IMR-90 (cell line): ENCODE results near the gene INPP5A. TPM values are rescaled to one million over a fixed set of nuclear protein-coding genes. Genes with fewer than 3 reads are reported as not detected.

Experiments used
- ATAC-seq: fragments of 200-7000 bp; cut with Tn5 transposase; 2 replicates; pipeline ENCODE4 v1.9.1; 2020; ENCODE audit warnings: low read depth, mild to moderate bottlenecking, moderate library complexity
- BruUV-seq: library from RNA; stranded (reverse); fragments of 400-500 nt; replicated peaks from 2 replicates; lab custom pipeline; 2021; lab: Mats Ljungman, UMichigan
- CTCF ChIA-PET: fragments of 300-600 bp; formaldehyde crosslinking; extraction: SDS; loops from one replicate; lab custom pipeline; 2021; ENCODE audit warnings: antibody characterized with exemption; lab: Yijun Ruan, JAX
- POLR2A ChIA-PET: fragments of 300-600 bp; sonication (Branson Sonifier 250); formaldehyde crosslinking; loops from one replicate; lab custom pipeline; 2022; ENCODE audit warnings: antibody characterized with exemption; ENCODE audit not compliant: unreplicated experiment; lab: Charles Lee
- DNase-seq: peaks from one replicate; pipeline ENCODE4 v3.0.0; 2013
- H2AFZ ChIP-seq: replicated peaks from 2 replicates; pipeline ENCODE3; 2013; ENCODE audit warnings: low read length, mild to moderate bottlenecking; ENCODE audit not compliant: poor library complexity
- H2AK5ac ChIP-seq: 2 replicates; pipeline ENCODE4 v1.6.1; 2013; ENCODE audit warnings: low read depth, low read length, inconsistent platforms
- H2AK9ac ChIP-seq: replicated peaks from 2 replicates; pipeline ENCODE3; 2013; ENCODE audit warnings: mild to moderate bottlenecking, low read depth, low read length, moderate library complexity; ENCODE audit not compliant: poor library complexity
- H2BK120ac ChIP-seq: 2 replicates; pipeline ENCODE4 v1.6.1; 2013; ENCODE audit warnings: low read depth, low read length, inconsistent platforms
- H2BK15ac ChIP-seq: 3 replicates; pipeline ENCODE4 v1.6.1; 2013; ENCODE audit warnings: low read depth, low read length, inconsistent platforms
- H2BK20ac ChIP-seq: 2 replicates; pipeline ENCODE4 v1.6.1; 2013; ENCODE audit warnings: low read depth, mild to moderate bottlenecking, inconsistent platforms, low read length, moderate library complexity
- H2BK5ac ChIP-seq: 2 replicates; pipeline ENCODE4 v1.6.1; 2013; ENCODE audit warnings: mild to moderate bottlenecking, low read depth, low read length, inconsistent platforms; ENCODE audit not compliant: poor library complexity, severe bottlenecking
- H3K14ac ChIP-seq: replicated peaks from 2 replicates; pipeline ENCODE4 v1.6.1; 2013; ENCODE audit warnings: low read depth, low read length, inconsistent platforms
- H3K18ac ChIP-seq: 2 replicates; pipeline ENCODE4 v1.6.1; 2013; ENCODE audit warnings: low read depth, low read length, control low read depth
- H3K23ac ChIP-seq: 2 replicates; pipeline ENCODE4 v1.6.1; 2013; ENCODE audit warnings: low read depth, low read length, inconsistent platforms
- H3K27ac ChIP-seq: 2 replicates; pipeline ENCODE4 v1.5.1; 2013; ENCODE audit warnings: mild to moderate bottlenecking, control low read depth, low read length; ENCODE audit not compliant: insufficient read depth
- H3K27me3 ChIP-seq: 2 replicates; pipeline ENCODE4 v1.6.1; 2013; ENCODE audit warnings: low read length; ENCODE audit not compliant: control insufficient read depth, insufficient read depth
- H3K36me3 ChIP-seq: 2 replicates; pipeline ENCODE4 v1.6.1; 2013; ENCODE audit warnings: low read length, mixed read lengths; ENCODE audit not compliant: control insufficient read depth, insufficient read depth
- H3K4ac ChIP-seq: 2 replicates; pipeline ENCODE4 v1.6.1; 2013; ENCODE audit warnings: low read depth, low read length, inconsistent platforms
- H3K4me1 ChIP-seq: 2 replicates; pipeline ENCODE4 v1.6.1; 2013; ENCODE audit warnings: low read length, mixed read lengths; ENCODE audit not compliant: control insufficient read depth, insufficient read depth
- H3K4me2 ChIP-seq: 2 replicates; pipeline ENCODE4 v1.6.1; 2013; ENCODE audit warnings: low read depth, mild to moderate bottlenecking, control low read depth, low read length, moderate library complexity
- H3K4me3 ChIP-seq: 2 replicates; pipeline ENCODE4 v1.5.1; 2013; ENCODE audit warnings: low read depth, mild to moderate bottlenecking, control low read depth, low read length, moderate library complexity; ENCODE audit not compliant: insufficient read depth
- H3K56ac ChIP-seq: 2 replicates; pipeline ENCODE4 v1.6.1; 2013; ENCODE audit warnings: low read length, inconsistent platforms; ENCODE audit not compliant: insufficient read depth; ENCODE audit errors: extremely low read depth
- H3K79me1 ChIP-seq, 2 experiments: 2 replicates each; pipeline ENCODE4 v1.6.1; 2013; ENCODE audit warnings: low read length in 2 of 2, inconsistent platforms in 1 of 2, low read depth in 1 of 2
- H3K9ac ChIP-seq: 2 replicates; pipeline ENCODE4 v1.6.1; 2013; ENCODE audit warnings: low read depth, low read length, control low read depth
- H3K9me1 ChIP-seq: 2 replicates; pipeline ENCODE4 v1.6.1; 2013; ENCODE audit warnings: low read length, inconsistent platforms; ENCODE audit not compliant: insufficient read depth
- H3K9me3 ChIP-seq: 2 replicates; pipeline ENCODE4 v1.6.1; 2013; ENCODE audit warnings: low read length; ENCODE audit not compliant: control insufficient read depth, insufficient read depth
- H4K20me1 ChIP-seq: 2 replicates; pipeline ENCODE4 v1.6.1; 2013; ENCODE audit warnings: low read length, inconsistent platforms; ENCODE audit not compliant: insufficient read depth
- H4K5ac ChIP-seq: 2 replicates; pipeline ENCODE4 v1.6.1; 2013; ENCODE audit warnings: mild to moderate bottlenecking, low read depth, low read length, control low read depth
- H4K8ac ChIP-seq, 2 experiments: 2 replicates each; pipeline ENCODE4 v1.6.1; 2013; ENCODE audit warnings: low read depth in 2 of 2, low read length in 2 of 2, control low read depth in 1 of 2, inconsistent platforms in 1 of 2
- H4K91ac ChIP-seq: 2 replicates; pipeline ENCODE4 v1.6.1; 2013; ENCODE audit warnings: low read depth, low read length, inconsistent platforms; ENCODE audit not compliant: insufficient read depth
- CTCF ChIP-seq: conservative IDR thresholded peaks from 2 replicates; pipeline ENCODE4 v1.5.1; 2012; ENCODE audit warnings: mild to moderate bottlenecking, low read depth, low read length, improper control_type of control experiment
- POLR2A ChIP-seq: IDR thresholded peaks from 2 replicates; pipeline ENCODE4 v1.6.1; 2012; ENCODE audit warnings: mild to moderate bottlenecking, low read depth, low read length
- WGBS, 2 experiments: methylation state at CpG; one replicate each; pipeline versions ENCODE4 v1.1.5 to v1.1.7; 2013; ENCODE audit warnings: missing lambda C conversion rate in 2 of 2; ENCODE audit not compliant: insufficient read length in 1 of 2; ENCODE audit errors: extremely low coverage in 2 of 2; 5-methylcytosine and 5-hydroxymethylcytosine counted together
- dilution Hi-C: fragments of 300-500 bp; cut with HindIII; formaldehyde crosslinking; loops from one replicate; pipeline ENCODE4 v1.14.3; 2018; ENCODE audit warnings: low sequenced_read_pairs; ENCODE audit not compliant: unreplicated experiment
- in situ Hi-C: fragments of 300-500 bp; cut with MboI; formaldehyde crosslinking; loops from 3 replicates; pipeline ENCODE4 v1.14.3; 2019; ENCODE audit warnings: low sequenced_read_pairs, inconsistent platforms, mixed read lengths
- intact Hi-C: fragments of 100-400 bp; cut with micrococcal nuclease; formaldehyde crosslinking; loops from 2 replicates; pipeline ENCODE4 v1.10.0; 2022
- polyA plus RNA-seq, 3 experiments: library from polyadenylated mRNA; depleted of rRNA; stranded (reverse); fragments of >200 nt; gene quantifications; 2 replicates each; pipeline ENCODE4 v1.2.3, GENCODE V29; 2012; ENCODE audit warnings: low replicate concordance in 1 of 3
- total RNA-seq: library from RNA; depleted of rRNA; stranded (reverse); fragments of >200 nt; gene quantifications from 2 replicates; pipeline ENCODE4 v1.2.3, GENCODE V29; 2012
- TF ChIP-seq, protein P1 (sequence below): fragments of 150-350 bp; IDR thresholded peaks from 2 replicates; pipeline ENCODE4 v1.6.1; 2016; ENCODE audit warnings: low read depth, mild to moderate bottlenecking, low read length, moderate library complexity, borderline replicate concordance

INPP5A gene
- total and polyA plus RNA-seq, 2 of the 4 experiments (the other 2 are of a cell fraction): 21.4 to 36.7 TPM

DNA sequence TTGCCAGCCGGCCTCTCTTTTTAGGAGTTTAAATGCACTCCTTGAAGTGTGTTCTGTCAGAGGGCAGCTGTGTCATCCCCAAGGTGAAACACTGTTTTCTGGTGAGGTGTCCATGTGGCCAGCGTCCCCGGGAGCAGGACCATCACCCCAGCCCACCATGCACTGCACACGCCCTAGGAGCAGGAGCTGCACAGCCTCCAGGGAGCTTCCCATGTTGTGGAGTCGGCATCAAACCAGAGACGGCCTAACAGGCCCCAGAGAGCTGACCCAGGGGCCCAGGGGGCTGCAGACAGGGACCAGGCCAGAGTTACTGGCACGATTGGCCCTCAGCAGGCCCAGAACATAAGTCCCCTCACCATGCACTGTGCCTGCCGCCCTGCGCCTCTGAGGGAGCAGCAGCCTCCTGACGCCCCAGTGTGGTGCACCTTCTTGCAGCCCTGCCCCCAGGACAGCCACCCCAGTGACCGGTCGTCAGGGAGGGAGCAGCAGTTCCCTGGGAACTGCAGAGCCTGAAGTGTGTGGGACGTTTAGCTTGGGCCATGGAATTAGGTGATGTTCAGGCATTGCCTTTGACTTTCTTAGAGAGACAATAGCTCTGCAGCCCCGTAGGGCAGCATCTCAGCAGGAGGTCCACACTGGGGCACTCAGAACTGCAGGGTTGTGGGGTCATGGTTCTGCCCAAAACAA lies 150.4 kb downstream of the INPP5A start:
- Histone ChIP-seq H3K14ac (no peak overlapping the region), H3K4me2 (no peak overlapping the region), H3K4me1 (peaks cover 16% of the 10 kb centered on the region), H2BK15ac (no peak overlapping the region), H3K56ac (no peak overlapping the region), H3K79me1 (peaks cover 24 to 49% of the 10 kb centered on the region in 2 experiments), H3K36me3 (peaks cover 6% of the 10 kb centered on the region), H3K9me3 (no peaks in the 10 kb centered on the region), H4K91ac (no peak overlapping the region), H3K23ac (no peak overlapping the region), H3K18ac (no peak overlapping the region), H4K20me1 (peaks cover 18% of the 10 kb centered on the region; the same call in 1 of the 2 replicates), H3K27me3 (no peaks in the 10 kb centered on the region), H3K4ac (no peak overlapping the region), H4K5ac (no peak overlapping the region), H3K9me1 (peaks cover 22% of the 10 kb centered on the region), H2AFZ (no peak overlapping the region), H3K9ac (no peak overlapping the region), H2BK20ac (no peak overlapping the region), H3K27ac (no peak overlapping the region), H4K8ac (no peak overlapping the region), H2BK5ac (no peak overlapping the region), H2AK5ac (no peak overlapping the region), H2AK9ac (no peak overlapping the region), H2BK120ac (no peak overlapping the region), H3K4me3 (no peak overlapping the region)
- intact Hi-C loops: no loop called here
- TF ChIP-seq, protein P1, sequence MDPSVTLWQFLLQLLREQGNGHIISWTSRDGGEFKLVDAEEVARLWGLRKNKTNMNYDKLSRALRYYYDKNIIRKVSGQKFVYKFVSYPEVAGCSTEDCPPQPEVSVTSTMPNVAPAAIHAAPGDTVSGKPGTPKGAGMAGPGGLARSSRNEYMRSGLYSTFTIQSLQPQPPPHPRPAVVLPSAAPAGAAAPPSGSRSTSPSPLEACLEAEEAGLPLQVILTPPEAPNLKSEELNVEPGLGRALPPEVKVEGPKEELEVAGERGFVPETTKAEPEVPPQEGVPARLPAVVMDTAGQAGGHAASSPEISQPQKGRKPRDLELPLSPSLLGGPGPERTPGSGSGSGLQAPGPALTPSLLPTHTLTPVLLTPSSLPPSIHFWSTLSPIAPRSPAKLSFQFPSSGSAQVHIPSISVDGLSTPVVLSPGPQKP: no peak
- no peak for TF ChIP-seq POLR2A
- TF ChIP-seq CTCF: no peak
- ATAC-seq: no peak
- DNase-seq: no peak
- no TSS peak for BruUV-seq
- WGBS, 2 experiments: 80% methylated on average over 8 of the region's 14 CpGs; no CpG with 5 or more reads in 1 of the 2 experiments
- ChIA-PET CTCF (no interaction called here), POLR2A (no interaction called here)
- dilution Hi-C loops: no loop called here
- in situ Hi-C loops: no loop called here
